ENCODE results near the gene NEK11. TPM values are rescaled to one million over a fixed set of nuclear protein-coding genes. Genes with fewer than 3 reads are reported as not detected.

The NEK11 gene
- total RNA-seq, 2 experiments from 2014 or later = 1.6 to 4.2 TPM

- H3K36me3 ChIP-seq (ENCODE audit: insufficient read depth, low read length) = no peaks in the 10 kb centered on the region
- no peaks in the 10 kb centered on the region for H3K4me1 Mint-ChIP-seq (ENCODE audit: low read depth)
- no peaks in the 10 kb centered on the region for H3K27me3 ChIP-seq (ENCODE audit: control insufficient read depth in 1 of 2, insufficient read depth in 2 of 2, low read length in 2 of 2)
- H3K4me3 ChIP-seq (ENCODE audit: low read length) = no peak overlapping the region
- POLR2A ChIA-PET = no interaction called here
- intact Hi-C loops (cut with DNase I, micrococcal nuclease) = no loop called here
- no peak for ATAC-seq (ENCODE audit: poor library complexity)
- no peak overlapping the region for H3K4me3 Mint-ChIP-seq
- no peaks in the 10 kb centered on the region for H3K9me3 ChIP-seq (ENCODE audit: control insufficient read depth in 1 of 2, insufficient read depth in 1 of 2, low read length in 2 of 2)
- H3K4me1 ChIP-seq (ENCODE audit: insufficient read depth, low read length) = no peaks in the 10 kb centered on the region
- CTCF ChIA-PET = no interaction called here
- no peak for DNase-seq
- no peak overlapping the region for H3K27ac Mint-ChIP-seq
- no peak overlapping the region for H3K27ac ChIP-seq (ENCODE audit: low read depth in 1 of 2, low read length in 2 of 2)
- no peaks in the 10 kb centered on the region for H3K36me3 Mint-ChIP-seq (ENCODE audit: low read depth)
- H3K9me3 Mint-ChIP-seq = no peaks in the 10 kb centered on the region
- no peak for TF ChIP-seq CTCF (IDR thresholded peaks at IDR 0.05)
- H3K27me3 Mint-ChIP-seq = peaks cover 26% of the 10 kb centered on the region
These were observed 278.2 kb downstream of the NEK11 start for GRCh38 chr3:131304890-131305289.

- intact Hi-C loops (cut with DNase I, micrococcal nuclease) = no loop called here
- H3K27ac ChIP-seq (ENCODE audit: low read depth in 1 of 2, low read length in 2 of 2) = no peak overlapping the region
- no peaks in the 10 kb centered on the region for H3K36me3 ChIP-seq (ENCODE audit: insufficient read depth, low read length)
- no peak overlapping the region for H3K4me3 ChIP-seq (ENCODE audit: low read length)
- H3K27ac Mint-ChIP-seq = no peak overlapping the region
- no peak for TF ChIP-seq CTCF (IDR thresholded peaks at IDR 0.05)
- H3K36me3 Mint-ChIP-seq (ENCODE audit: low read depth) = no peaks in the 10 kb centered on the region
- CTCF ChIA-PET = no interaction called here
- H3K4me3 Mint-ChIP-seq = no peak overlapping the region
- ATAC-seq (ENCODE audit: poor library complexity) = no peak
- no peaks in the 10 kb centered on the region for H3K9me3 Mint-ChIP-seq
- H3K4me1 Mint-ChIP-seq (ENCODE audit: low read depth) = no peaks in the 10 kb centered on the region
- no peak for DNase-seq
- POLR2A ChIA-PET = no interaction called here
- no peaks in the 10 kb centered on the region for H3K9me3 ChIP-seq (ENCODE audit: control insufficient read depth in 1 of 2, insufficient read depth in 1 of 2, low read length in 2 of 2)
- no peaks in the 10 kb centered on the region for H3K4me1 ChIP-seq (ENCODE audit: insufficient read depth, low read length)
- H3K27me3 ChIP-seq (ENCODE audit: control insufficient read depth in 1 of 2, insufficient read depth in 2 of 2, low read length in 2 of 2) = no peaks in the 10 kb centered on the region
- H3K27me3 Mint-ChIP-seq = peaks cover 26% of the 10 kb centered on the region
These were observed 279.6 kb downstream of the NEK11 start for GRCh38 chr3:131306242-131306641.

- Histone ChIP-seq H3K27me3 (ENCODE audit: control insufficient read depth in 1 of 2, insufficient read depth in 2 of 2, low read length in 2 of 2) (no peaks in the 10 kb centered on the region), H3K4me3 (ENCODE audit: low read length) (no peak overlapping the region), H3K9me3 (ENCODE audit: control insufficient read depth in 1 of 2, insufficient read depth in 1 of 2, low read length in 2 of 2) (no peaks in the 10 kb centered on the region), H3K4me1 (ENCODE audit: insufficient read depth, low read length) (no peaks in the 10 kb centered on the region), H3K27ac (ENCODE audit: low read depth in 1 of 2, low read length in 2 of 2) (no peak overlapping the region), H3K36me3 (ENCODE audit: insufficient read depth, low read length) (no peaks in the 10 kb centered on the region)
- intact Hi-C loops (cut with DNase I, micrococcal nuclease) = no loop called here
- ChIA-PET POLR2A (no interaction called here), CTCF (no interaction called here)
- Mint-ChIP-seq H3K4me3 (no peak overlapping the region), H3K9me3 (no peaks in the 10 kb centered on the region), H3K36me3 (ENCODE audit: low read depth) (no peaks in the 10 kb centered on the region), H3K27ac (no peak overlapping the region), H3K4me1 (ENCODE audit: low read depth) (no peaks in the 10 kb centered on the region), H3K27me3 (peaks cover 17% of the 10 kb centered on the region)
- ATAC-seq (ENCODE audit: poor library complexity) = no peak
- no peak for DNase-seq
- TF ChIP-seq CTCF (IDR thresholded peaks at IDR 0.05) = no peak
These were observed 287.6 kb downstream of the NEK11 start for GRCh38 chr3:131314318-131314717.

All from CD4-positive, alpha-beta T cell (primary cell).